CD4-positive, alpha-beta T cell treated with Interferon alpha-2 for 1 hour (primary cell): ENCODE data around the gene FBLIM1.
"Not testable (repeated sequence)": the region's sequence is repeated elsewhere in the genome, so short reads cannot be mapped to it uniquely, and the experiment has no call there.

Experiments used
- DNase-seq, 2 donors: peaks; one replicate each; pipeline ENCODE4 v3.0.0-alpha.2; 2020 to 2022

The FBLIM1 gene

DNA sequence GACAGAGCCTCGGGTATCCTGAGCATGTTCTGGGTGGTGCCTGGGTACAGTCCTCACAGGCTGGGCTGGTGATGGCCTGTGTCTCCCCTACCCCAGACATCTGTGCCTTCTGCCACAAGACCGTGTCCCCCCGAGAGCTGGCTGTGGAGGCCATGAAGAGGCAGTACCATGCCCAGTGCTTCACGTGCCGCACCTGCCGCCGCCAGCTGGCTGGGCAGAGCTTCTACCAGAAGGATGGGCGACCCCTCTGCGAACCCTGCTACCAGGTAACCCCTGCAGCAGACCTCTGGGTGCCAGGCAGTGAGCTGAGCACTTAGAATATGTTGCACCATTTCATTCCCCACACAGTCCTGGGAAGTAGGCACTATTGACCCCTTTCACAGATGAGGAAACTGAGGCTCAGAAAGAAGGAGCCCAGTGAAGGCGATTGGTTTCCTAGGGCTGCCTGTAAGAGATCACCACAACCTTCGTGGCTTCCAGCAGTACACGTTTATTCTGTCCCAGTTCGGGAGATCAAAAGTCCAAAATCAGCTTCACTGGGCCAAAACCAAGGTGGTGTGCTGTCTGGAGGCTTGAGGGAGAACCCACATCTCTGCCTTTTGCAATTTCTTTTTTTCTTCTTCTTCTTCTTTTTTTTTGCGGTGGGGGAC lies 11.8 kb downstream of the FBLIM1 start:
- DNase-seq: no peak

- no peak for DNase-seq
These were observed 13.4 kb downstream of the FBLIM1 start for GRCh38 chr1:15771836-15772515.

DNA sequence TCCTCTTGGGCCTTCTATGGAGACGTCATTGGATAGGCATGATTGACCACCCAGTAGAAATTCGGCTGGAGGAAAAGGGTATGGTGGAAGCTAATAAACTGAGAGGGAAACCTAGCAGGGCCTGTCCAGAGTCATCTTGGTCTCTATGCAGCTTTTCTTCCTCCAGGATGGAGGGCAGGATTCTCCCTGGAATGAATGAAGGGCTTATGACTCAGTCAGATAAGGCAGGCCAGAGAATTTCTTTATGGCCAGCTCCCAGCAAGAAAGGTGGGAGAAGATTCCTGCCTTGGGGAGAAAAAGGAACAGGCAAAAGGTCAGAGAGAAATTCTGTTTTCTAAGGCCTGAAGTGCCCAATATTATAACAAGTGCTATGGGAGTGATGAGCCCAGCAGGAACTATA lies 17.1 kb downstream of the FBLIM1 start:
- DNase-seq: no peak

- DNase-seq: no peak
These were observed 19.5 kb downstream of the FBLIM1 start for GRCh38 chr1:15777909-15778707.

GRCh38 chr1:15785683-15786082 lies 27.1 kb downstream of the FBLIM1 start:
- no peak for DNase-seq

DNA sequence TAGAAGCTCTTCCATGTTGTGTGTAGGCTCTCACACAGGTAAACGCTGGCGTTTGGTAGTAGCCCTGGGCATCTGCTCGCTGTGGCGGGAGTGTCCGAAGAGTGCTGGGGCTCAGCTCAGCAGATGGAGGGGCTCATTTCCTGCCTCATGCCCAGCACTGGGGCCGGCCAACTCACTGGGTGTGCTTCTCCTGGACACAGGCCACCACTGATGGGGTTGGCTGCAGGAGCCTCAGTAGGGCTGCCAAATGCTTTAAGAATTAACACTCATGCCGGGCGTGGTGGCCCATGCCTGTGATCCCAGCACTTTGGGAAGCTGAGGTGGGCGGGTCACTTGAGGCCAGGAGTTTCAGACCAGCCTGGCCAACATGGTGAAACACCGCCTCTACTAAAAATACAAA lies 28.0 kb downstream of the FBLIM1 start:
- no peak for DNase-seq

GRCh38 chr1:15788624-15789301 lies 30.2 kb downstream of the FBLIM1 start:
- no peak for DNase-seq

DNA sequence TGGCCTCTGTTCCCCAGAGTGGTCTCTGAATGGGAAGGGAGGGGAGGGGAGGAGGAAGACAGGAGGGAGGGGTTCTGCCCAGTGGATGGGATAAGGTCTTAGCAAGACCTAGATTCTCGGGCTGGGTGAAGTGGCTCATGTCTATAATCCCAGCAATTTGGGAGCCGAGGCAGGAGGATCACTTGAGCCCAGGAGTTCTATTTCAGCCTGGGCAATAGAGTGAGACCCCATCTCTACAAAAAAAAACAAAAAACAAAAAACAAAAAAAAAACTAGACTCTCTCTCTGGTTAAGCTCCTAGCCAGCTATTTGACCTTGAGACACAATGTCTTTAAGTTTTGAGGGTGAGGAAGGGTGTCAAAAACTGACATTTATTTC lies 37.5 kb downstream of the FBLIM1 start:
- no peak for DNase-seq

DNA sequence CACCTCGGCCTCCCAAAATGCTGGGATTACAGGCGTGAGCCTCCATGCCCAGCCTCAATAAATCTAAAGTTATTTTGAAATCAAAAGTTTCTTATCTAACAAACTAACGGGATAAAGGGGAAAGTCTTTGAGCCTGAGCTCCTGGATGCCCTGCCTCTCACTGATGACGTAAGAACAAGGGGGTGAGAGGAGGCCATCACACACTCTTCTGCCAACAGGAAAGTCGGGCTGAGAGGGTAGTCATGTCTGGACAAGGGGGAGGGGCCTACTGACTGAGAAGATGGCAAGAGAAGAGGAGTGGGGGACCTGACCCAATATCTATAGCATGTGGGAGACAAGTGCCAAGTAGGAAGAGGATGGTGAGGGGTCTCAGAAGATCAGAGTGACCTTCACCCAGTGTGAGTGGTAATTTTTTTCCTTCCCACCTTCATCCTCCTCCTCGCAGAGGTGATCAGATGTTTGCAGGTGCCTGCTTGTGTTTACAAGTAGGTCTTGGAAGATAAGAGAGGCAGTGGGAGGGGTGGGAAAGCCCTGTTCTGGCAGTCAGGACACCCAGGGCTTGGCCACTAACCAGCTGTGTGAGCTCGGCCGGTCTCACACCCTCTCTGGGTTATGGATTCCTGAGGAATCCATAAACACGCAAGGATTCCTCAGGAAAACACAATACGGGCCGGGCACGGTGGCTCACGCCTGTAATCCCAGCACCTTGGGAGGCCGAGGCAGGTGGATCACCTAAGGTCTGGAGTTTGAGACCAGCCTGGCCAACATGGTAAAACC lies 39.2 kb downstream of the FBLIM1 start:
- no peak for DNase-seq

DNA sequence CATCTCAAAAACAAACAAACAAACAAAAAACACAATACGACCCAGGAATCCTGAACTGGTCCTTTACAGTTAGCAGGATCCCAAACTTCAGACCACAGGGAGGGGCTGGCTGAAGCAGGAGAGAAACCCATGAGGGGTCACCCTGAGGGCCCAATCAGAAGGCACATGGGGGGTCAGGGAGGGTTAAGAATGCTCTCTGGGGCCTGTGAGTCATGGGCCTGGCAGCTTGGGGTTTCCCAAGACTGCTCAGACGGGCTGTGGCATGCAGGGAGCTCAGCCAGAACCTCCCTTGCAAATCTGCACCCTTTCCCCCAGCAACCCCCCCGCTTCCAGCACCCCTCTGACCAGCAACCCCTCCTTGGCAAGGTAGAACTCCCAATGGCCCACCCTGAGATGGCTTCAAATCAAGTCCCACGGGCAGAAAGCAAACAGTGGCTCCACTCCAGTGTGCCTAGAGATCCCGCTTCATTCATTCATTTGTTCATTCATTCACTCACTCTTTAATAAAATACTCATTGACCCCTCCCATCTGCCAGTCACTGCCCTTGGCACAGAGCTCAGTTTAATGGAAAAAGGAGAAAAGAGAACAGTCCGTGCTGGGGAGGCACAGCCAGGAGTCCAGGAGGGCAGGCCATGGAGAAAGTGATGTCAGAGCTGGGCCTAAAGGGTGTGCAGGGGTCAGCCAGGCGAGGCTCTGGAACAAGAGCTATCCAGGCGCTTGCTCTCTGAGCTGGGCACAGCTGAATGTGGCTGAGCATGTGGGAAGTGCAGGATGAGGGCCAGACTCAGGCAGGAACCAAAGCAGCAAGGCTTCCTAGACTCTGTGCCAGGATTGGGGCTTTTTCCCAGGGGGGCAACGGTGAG lies 40.6 kb downstream of the FBLIM1 start:
- no peak for DNase-seq

DNA sequence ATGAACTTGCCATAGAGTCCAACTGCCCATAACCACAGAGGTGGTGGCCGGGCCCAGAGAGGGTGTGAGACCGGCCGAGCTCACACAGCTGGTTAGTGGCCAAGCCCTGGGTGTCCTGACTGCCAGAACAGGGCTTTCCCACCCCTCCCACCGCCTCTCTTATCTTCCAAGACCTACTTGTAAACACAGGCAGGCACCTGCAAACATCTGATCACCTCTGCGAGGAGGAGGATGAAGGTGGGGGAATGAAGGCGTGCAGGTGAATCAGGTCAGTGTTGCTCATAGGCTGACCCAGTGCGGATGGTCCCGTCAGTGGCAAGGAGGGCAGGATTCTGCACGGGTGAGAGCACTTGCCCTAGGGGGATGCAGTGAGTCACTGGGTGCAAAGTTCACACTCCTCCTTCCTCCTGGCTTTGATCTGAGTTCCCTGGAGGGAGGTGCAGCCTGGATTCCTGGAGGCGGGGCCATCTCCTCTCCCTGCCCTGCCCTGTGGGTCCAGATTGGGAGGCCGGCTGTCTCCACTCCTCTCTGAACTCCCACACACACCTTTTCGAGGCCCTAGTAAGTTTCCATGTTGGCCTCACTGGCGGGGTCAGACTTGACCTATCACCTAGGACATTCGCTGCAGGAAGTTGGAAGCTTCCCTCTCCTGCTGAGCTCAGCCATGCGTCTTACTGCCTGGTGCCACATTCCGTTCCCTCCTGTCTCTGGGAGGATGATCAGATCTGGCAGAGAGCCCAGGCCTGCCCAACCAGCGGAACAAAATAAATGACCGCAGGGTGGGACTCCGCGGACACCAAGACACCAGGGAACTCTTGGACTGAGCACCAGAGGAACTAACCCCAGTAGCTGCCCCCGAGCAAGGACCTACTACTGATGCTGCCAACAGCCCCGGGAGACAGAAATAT lies 41.6 kb downstream of the FBLIM1 start:
- no peak for DNase-seq

DNA sequence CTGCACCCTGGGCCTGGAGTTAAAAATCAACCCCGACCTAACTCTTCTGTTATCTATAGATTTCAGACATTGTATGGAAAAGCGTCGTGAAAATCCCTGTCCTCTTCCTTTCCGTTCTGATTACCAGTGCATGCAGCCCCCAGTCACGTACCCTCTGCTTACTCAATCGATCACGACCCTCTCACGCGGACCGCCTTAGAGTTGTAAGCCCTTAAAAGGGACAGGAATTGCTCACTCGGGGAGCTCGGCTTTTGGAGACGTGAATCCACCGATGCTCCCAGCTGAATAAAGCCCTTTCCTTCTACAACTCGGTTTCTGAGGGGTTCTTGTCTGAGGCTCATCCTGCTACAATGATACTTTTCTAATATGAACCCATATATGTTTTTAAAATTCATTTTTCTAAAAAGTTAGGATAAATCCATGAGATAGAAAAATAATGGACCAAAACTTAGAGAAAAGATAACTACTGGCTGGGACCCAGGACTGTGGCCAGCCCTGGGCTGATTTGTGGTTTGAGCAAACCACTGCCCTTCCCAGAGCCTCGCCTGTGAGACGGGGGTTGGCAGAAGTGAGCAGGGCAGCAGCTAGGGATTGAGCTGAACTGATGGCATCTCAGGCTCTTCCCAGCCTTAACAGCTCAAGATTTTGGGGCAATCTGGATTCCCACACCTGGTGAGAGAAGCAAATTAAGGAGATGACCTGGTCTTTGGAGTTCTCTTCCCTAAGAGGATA lies 43.8 kb downstream of the FBLIM1 start:
- no peak for DNase-seq

DNA sequence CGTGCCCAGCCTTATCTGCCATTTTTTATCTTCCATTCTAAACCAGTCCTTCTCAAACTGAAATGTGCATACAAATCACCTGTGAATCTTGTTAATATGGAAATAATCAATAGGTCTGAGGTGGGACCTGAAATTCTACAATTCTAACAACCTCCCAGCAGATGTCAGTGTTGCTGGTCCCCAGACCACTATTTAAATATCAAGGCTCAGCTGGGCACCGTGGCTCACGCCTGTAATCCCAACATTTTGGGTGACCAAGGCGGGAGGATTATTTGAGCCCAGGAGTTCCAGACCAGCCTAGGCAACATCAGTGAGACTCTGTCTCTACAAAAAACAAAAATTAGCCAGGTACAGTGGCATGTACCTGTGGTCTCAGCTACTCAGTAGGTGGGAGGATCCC lies 44.8 kb downstream of the FBLIM1 start:
- peak; percentile 7 to 43 for DNase-seq

GRCh38 chr1:15804060-15804459 lies 45.5 kb downstream of the FBLIM1 start:
- no peak for DNase-seq

DNA sequence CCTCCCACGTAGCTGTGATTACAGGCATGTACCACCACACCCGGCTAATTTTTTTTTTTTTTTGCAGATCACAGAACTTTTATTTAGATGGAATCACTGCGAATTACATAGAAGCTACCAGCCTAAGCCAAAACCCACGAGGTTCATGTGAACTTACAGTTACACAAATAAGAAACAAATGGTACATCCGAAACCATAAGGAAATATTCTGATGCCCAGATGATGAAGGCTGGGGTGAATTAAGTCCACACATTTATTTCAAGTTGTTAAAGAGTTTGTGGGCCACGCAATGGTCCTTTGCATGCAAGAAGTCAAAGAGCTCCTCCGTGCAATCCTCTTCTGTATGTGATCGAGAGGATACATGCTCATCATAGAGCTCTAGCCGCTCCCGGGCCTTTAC lies 48.5 kb downstream of the FBLIM1 start:
- no peak for DNase-seq

DNA sequence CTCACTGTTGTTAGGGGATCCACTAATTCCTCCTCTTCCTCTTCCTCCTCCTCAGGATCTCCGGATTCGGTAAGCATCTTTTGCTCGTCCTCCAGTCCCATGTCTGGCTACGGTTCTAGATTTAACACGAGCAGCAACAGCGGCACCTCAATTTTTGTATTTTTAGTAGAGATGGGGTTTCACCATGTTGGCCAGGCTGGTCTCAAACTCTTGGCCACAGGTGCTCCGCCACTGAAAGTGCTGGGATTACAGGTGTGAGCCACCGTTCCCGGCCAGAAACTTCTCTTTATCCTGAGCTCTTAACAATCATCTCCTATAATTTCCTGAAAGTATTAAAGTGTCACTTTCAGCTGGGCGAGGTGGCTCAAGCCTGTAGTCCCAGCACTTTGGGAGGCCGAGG lies 49.0 kb downstream of the FBLIM1 start, which contains the start of gene UQCRHL:
Gene UQCRHL (minus strand): TSS at position 101 of the 400 bp plus-strand sequence. CDS start 0 bp downstream, at position 101.
- not testable (repeated sequence) for DNase-seq

GRCh38 chr1:15808955-15809354 lies 50.4 kb downstream of the FBLIM1 start:
- DNase-seq: no peak

DNA sequence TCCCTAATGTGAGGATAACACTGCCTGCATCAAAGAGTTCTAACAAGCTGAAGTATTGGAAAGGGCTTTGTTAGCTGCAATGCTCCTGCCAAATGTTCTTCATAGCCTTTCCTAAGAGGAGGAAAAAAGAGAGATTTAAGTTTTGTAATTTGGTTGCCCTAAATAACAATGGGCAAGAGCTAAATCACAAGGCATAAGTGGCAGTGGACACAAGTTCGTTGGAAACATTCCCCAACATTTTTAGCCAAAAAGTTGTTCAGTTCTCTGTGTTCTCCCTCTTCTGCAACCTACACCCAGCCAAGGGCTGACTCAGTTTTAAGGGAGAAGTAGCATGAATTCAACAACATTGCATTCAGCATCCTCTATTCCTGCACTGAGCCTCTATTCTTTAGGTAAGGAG lies 51.5 kb downstream of the FBLIM1 start:
- no peak for DNase-seq

DNA sequence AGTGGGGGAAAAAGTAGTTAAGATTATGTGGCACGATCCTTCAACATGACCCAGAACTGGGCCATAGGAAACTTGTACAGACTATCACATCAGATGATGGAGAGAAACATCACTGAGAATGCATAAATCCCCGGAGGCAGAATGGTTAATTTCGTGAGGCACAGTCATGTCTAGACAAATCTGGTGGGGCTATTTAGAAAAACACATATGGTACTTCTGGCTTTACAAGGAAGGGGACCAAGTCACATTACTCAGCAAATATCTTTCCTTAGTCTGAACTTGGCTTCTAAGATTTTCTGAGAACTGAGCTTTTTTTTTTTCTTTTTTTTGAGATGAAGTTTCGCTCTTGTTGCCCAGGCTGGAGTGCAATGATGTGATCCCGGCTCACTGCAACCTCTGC lies 58.1 kb downstream of the FBLIM1 start:
- no peak for DNase-seq

GRCh38 chr1:15820478-15820877 lies 61.9 kb downstream of the FBLIM1 start:
- no peak for DNase-seq
